CD4-positive, alpha-beta T cell (primary cell): ENCODE data around the gene MPV17L. TPM values are rescaled to one million over a fixed set of nuclear protein-coding genes. Genes with fewer than 3 reads are reported as not detected.

ENCODE experiments used
- ATAC-seq: fragments of 200-7000 bp; cut with Tn5 transposase; one replicate; pipeline ENCODE4 v1.10.0; 2022; ENCODE audit warnings: mild to moderate bottlenecking; ENCODE audit not compliant: poor library complexity
- CTCF ChIA-PET: fragments of 350-600 bp; sonication (Branson Sonifier 250); formaldehyde crosslinking; loops from one replicate; lab custom pipeline; 2021; ENCODE audit warnings: antibody characterized with exemption, inconsistent platforms; lab: Charles Lee
- POLR2A ChIA-PET: fragments of 350-600 bp; sonication (Branson Sonifier 250); formaldehyde crosslinking; loops from one replicate; lab custom pipeline; 2021; ENCODE audit warnings: antibody characterized with exemption, inconsistent platforms; lab: Charles Lee
- DNase-seq, 14 experiments: peaks; one replicate each; pipeline ENCODE4 v3.0.0-alpha.2; 2013 to 2020; ENCODE audit warnings: mixed read lengths in 2 of 14
- H3K27ac ChIP-seq, 2 donors: one replicate each; pipeline versions ENCODE4 v1.5.1 to v1.7.0; 2013; ENCODE audit warnings: low read length in 2 of 2, low read depth in 1 of 2, mild to moderate bottlenecking in 1 of 2
- H3K27me3 ChIP-seq, 2 experiments: 1 replicate in 1 of 2; 2 replicates in 1 of 2; pipeline versions ENCODE4 v1.6.1 to v1.7.0; 2013; ENCODE audit warnings: low read length in 2 of 2, control low read depth in 1 of 2, mild to moderate bottlenecking in 1 of 2, moderate library complexity in 1 of 2; ENCODE audit not compliant: insufficient read depth in 2 of 2, control insufficient read depth in 1 of 2
- H3K36me3 ChIP-seq: one replicate; pipeline ENCODE4 v1.6.1; 2013; ENCODE audit warnings: low read length, control low read depth; ENCODE audit not compliant: insufficient read depth
- H3K4me1 ChIP-seq: one replicate; pipeline ENCODE4 v1.6.1; 2013; ENCODE audit warnings: low read length, control low read depth; ENCODE audit not compliant: insufficient read depth
- H3K4me3 ChIP-seq: one replicate; pipeline ENCODE4 v1.5.1; 2013; ENCODE audit warnings: mild to moderate bottlenecking, low read length, moderate library complexity
- H3K9me3 ChIP-seq, 2 experiments: 1 replicate in 1 of 2; 2 replicates in 1 of 2; pipeline versions ENCODE4 v1.6.1 to v1.7.0; 2013; ENCODE audit warnings: low read length in 2 of 2, mild to moderate bottlenecking in 2 of 2, control low read depth in 1 of 2, moderate library complexity in 1 of 2; ENCODE audit not compliant: control insufficient read depth in 1 of 2, insufficient read depth in 1 of 2
- H3K27ac Mint-ChIP-seq: one replicate; pipeline ENCODE4 v1.8.0; 2020; ENCODE audit warnings: mixed read lengths
- H3K27me3 Mint-ChIP-seq: one replicate; pipeline ENCODE4 v1.8.0; 2021; ENCODE audit warnings: mixed read lengths
- H3K36me3 Mint-ChIP-seq: one replicate; pipeline ENCODE4 v1.8.0; 2021; ENCODE audit warnings: low read depth, mixed read lengths
- H3K4me1 Mint-ChIP-seq: one replicate; pipeline ENCODE4 v1.8.0; 2021; ENCODE audit warnings: low read depth, mixed read lengths
- H3K4me3 Mint-ChIP-seq: one replicate; pipeline ENCODE4 v1.8.0; 2020; ENCODE audit warnings: mild to moderate bottlenecking, mixed read lengths
- H3K9me3 Mint-ChIP-seq: one replicate; pipeline ENCODE4 v1.8.0; 2020; ENCODE audit warnings: mixed read lengths
- intact Hi-C, 2 experiments: fragments of 100-400 bp; cut with DNase I in 1 of 2; cut with micrococcal nuclease in 1 of 2; formaldehyde crosslinking; loops; one replicate each; pipeline versions ENCODE4 v1.15.1 to v1.9.0; 2023 to 2025; cut with DNase I, micrococcal nuclease
- total RNA-seq, 174 experiments: library from RNA in 2 of 174; stranded (reverse) in 2 of 174; gene quantifications; one replicate each; pipeline ENCODE4 v1.2.3 and lab custom pipeline; 2021 to 2026
- TF ChIP-seq, protein P1 (sequence below): fragments of 200-600 bp; IDR thresholded peaks from one replicate; pipeline ENCODE4 v1.8.0; 2022; ENCODE audit warnings: antibody characterized with exemption, mild to moderate bottlenecking

The MPV17L gene
- total RNA-seq, 2 experiments from 2014 or later = not detected

- ChIA-PET POLR2A (no interaction called here), CTCF (no interaction called here)
- H3K27me3 Mint-ChIP-seq = peaks cover 25% of the 10 kb centered on the region
- TF ChIP-seq, protein P1, sequence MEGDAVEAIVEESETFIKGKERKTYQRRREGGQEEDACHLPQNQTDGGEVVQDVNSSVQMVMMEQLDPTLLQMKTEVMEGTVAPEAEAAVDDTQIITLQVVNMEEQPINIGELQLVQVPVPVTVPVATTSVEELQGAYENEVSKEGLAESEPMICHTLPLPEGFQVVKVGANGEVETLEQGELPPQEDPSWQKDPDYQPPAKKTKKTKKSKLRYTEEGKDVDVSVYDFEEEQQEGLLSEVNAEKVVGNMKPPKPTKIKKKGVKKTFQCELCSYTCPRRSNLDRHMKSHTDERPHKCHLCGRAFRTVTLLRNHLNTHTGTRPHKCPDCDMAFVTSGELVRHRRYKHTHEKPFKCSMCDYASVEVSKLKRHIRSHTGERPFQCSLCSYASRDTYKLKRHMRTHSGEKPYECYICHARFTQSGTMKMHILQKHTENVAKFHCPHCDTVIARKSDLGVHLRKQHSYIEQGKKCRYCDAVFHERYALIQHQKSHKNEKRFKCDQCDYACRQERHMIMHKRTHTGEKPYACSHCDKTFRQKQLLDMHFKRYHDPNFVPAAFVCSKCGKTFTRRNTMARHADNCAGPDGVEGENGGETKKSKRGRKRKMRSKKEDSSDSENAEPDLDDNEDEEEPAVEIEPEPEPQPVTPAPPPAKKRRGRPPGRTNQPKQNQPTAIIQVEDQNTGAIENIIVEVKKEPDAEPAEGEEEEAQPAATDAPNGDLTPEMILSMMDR = no peak
- H3K4me1 Mint-ChIP-seq = no peaks in the 10 kb centered on the region
- Histone ChIP-seq H3K27ac (no peak overlapping the region), H3K4me1 (no peaks in the 10 kb centered on the region), H3K4me3 (no peak overlapping the region), H3K27me3 (no peaks in the 10 kb centered on the region), H3K9me3 (no peaks in the 10 kb centered on the region), H3K36me3 (no peaks in the 10 kb centered on the region)
- H3K36me3 Mint-ChIP-seq = no peaks in the 10 kb centered on the region
- ATAC-seq = no peak
- intact Hi-C loops = no loop called here
- no peak overlapping the region for H3K27ac Mint-ChIP-seq
- no peaks in the 10 kb centered on the region for H3K9me3 Mint-ChIP-seq
- DNase-seq = no peak
- H3K4me3 Mint-ChIP-seq = no peak overlapping the region
Observed at GRCh38 chr16:15460601-15461000, 65.0 kb downstream of the MPV17L start.

- Histone ChIP-seq H3K9me3 (no peaks in the 10 kb centered on the region), H3K4me3 (no peak overlapping the region), H3K36me3 (no peaks in the 10 kb centered on the region), H3K27ac (no peak overlapping the region), H3K27me3 (no peaks in the 10 kb centered on the region), H3K4me1 (no peaks in the 10 kb centered on the region)
- H3K27me3 Mint-ChIP-seq = peaks cover 25% of the 10 kb centered on the region
- no peak overlapping the region for H3K4me3 Mint-ChIP-seq
- no peak overlapping the region for H3K27ac Mint-ChIP-seq
- ChIA-PET POLR2A (no interaction called here), CTCF (no interaction called here)
- no peak for ATAC-seq
- no peaks in the 10 kb centered on the region for H3K9me3 Mint-ChIP-seq
- intact Hi-C loops = no loop called here
- no peaks in the 10 kb centered on the region for H3K4me1 Mint-ChIP-seq
- no peak for DNase-seq
- TF ChIP-seq, protein P1 = no peak
- H3K36me3 Mint-ChIP-seq = no peaks in the 10 kb centered on the region
Observed at GRCh38 chr16:15461376-15461775, 65.8 kb downstream of the MPV17L start.

Other genes starting within 250 kb of the MPV17L start
- gene NPIPA5, start 17.5 kb upstream of the MPV17L start, total RNA-seq = 1 to 10 TPM in 1 of 2 experiments, under 1 TPM in 1; 0.74 to 1.0 TPM
- under 1 TPM; 0.85 to 0.98 TPM for gene BMERB1, start 38.8 kb downstream of the MPV17L start, total RNA-seq
- 100 to 1,000 TPM; 156 to 157 TPM for gene MARF1, start 247.4 kb downstream of the MPV17L start, total RNA-seq